Measurements from ENCODE around the gene ZFP62.
A peak's percentile ranks its signal among the peaks of the same experiment; 100 is the strongest.
"Not testable (repeated sequence)": the region's sequence is repeated elsewhere in the genome, so short reads cannot be mapped to it uniquely, and the experiment has no call there.

ZFP62 gene

DNA sequence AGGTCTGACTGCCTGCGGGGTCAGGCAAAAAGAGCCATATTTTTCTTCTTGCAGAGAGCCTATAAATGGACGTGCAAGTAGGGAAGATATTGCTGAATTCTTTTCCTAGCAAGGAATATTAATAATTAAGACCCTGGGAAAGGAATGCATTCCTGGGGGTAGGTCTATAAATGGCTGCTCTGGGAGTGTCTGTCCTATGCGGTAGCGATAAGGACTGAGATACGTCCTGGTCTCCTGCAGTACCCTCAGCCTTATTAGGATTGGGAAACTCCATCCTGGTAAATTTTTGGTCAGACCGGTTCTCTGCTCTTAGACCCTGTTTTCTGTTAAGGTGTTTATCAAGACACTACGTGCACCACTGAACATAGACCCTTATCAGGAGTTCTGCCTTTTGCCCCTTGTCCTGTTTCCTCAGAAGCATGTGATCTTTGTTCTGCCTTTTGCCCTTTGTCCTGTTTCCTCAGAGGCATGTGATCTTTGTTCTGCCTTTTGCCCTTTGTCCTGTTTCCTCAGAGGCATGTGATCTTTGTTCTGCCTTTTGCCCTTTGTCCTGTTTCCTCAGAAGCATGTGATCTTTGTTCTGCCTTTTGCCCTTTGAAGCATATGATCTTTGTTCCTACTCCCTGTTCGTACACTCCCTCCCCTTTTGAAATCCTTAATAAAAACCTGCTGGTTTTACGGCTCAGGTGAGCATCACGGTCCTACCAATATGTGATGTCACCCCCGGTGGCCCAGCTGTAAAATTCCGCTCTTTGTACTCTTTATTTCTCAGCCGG, 32.1 kb downstream of the ZFP62 start:
- DNase-seq = not testable (repeated sequence)

DNA sequence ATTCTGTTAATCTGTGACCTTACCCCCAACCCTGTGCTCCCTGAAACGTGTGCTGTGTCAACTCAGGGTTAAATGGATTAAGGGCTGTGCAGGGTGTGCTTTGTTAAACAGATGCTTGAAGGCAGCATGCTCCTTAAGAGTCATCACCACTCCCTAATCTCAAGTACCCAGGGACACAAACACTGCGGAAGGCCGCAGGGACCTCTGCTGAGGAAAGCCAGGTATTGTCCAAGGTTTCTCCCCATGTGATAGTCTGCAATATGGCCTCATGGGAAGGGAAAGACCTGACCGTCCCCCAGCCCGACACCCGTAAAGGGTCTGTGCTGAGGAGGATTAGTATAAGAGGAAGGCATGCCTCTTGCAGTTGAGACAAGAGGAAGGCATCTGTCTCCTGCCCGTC, 33.7 kb downstream of the ZFP62 start:
- DNase-seq = not testable (repeated sequence)

- DNase-seq = no peak
These were observed 35.1 kb downstream of the ZFP62 start for GRCh38 chr5:180825768-180826525.

DNA sequence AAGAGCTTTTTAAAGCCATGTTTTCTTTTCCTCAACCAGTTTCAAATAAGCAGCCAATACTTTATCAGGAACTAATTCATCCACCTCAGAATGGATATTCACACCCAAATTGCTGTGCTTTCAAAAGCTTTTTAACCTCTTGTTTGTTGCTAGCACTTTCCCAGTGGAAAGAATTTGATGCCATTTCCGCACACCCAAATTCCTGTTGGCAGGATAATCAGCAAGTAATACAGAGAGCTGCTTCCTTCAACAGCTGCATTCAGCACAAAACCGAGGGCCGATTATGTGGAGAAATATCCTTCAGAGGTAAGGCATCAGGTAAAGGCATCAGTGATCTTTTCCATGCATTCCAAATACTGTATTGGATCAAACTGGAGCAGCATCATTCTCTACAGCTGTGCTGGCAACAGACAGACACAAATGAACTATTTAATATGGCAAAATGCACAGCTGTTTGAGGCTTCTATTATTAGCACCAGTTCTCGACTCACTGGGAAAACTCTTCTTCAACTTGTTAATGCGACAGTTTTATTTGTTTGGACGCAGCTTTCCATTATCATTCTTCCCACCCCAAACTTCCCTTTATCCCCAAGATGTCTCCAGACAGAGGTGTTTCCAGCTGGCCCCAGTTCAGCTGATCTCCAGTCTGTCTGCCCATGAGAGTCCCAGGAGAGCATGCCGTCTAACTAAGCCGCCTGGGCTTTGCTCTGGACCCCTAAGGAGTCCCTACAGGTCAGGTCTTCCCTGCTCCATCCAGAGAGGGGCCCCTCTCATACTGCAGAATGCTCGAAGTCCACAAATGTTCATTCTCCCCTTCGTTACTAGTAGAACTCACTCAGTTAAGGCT, 36.2 kb downstream of the ZFP62 start:
- DNase-seq = no peak

DNA sequence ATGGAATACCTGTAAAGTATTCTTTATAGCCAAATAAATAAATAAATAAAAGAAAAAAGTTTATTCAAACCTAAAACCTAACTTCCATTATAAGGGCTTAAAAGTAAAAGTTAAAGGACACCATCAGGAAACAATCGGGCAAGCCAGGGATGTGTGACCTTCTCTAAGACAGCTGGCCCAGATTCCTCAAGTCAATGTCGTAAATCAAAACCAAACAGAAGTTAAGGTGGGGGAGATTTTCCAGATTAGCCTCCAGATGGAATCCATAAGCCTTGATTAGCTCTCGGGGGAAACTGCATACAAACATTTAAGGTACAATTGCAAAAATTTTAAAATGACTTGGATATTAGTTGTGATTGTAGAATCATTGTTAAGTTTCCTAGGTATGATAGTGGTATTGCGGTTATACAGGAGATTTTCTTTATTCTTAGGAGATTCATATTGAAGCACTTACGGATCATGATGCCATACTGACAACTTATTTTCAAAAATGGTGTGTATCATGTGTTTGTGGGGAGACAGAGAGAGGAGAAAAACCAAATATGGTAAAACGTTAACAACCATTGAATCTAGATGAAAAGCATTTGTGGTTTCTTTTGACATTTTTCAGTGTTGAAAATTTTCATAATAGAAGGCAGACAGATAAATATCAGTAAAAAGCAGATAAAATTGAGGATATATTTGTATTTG, 37.0 kb downstream of the ZFP62 start:
- no peak for DNase-seq

DNA sequence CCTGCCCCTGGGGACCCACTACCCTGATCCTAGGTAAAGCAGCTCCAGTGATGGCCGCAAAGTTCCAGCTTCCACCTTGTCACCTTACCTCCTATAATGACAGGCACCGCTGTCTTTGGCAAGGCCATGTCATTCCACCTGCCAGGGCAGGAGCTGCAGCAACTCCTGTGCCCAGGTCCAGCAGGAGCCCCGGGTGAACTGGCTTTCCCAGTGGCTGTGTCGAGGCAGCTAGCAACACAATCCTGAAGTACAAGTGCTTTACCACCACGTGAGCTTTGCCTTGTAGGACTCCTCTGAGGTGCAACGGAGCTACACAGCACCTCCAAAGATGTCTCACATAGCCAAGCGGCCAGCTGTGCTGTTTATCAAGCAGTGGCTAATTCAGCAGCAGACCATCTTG, 37.7 kb downstream of the ZFP62 start:
- no peak for DNase-seq

DNA sequence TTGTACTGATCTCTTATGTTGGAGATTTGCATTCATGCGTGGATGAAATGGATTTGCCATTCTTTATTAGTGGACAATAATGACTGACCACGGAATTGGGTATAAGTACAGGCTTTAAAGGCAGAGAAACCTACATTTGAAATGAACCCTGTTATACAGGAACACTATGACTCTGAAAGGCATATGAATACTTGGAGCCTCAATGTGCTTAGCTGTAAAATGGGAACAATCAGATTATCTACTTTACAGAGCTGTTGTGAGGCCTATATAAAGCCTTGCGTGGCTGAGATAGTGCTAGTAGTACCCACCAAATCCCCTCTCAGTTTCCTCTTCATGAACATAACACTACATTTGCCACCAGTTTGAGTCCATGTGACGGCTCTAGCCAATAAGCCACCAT, 39.5 kb downstream of the ZFP62 start:
- no peak for DNase-seq

DNA sequence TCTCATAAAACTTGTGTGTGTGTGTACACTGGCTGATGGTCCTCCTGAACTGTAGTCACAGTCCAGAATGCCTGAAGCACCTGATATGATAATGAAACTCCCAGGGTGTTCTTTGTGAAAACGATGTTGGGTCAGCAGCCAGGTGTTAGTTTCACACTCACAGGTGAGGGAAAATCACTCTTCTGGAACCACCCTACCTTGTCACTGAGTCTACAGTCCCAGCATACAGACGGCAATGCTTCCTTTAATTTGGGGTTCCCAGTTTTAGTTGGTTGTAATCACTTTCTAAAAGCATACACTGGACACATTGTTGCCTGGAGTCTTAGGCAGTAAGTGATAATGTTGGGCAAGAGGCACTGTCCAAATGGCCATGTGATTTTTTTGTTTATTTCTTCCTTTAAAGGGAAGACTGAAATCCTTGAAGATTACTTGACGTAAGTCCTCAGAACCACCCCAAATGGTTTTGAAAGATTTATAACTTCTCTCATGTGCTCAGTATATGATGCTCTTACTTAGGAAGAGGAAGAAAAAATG, 40.2 kb downstream of the ZFP62 start:
- DNase-seq = no peak

DNA sequence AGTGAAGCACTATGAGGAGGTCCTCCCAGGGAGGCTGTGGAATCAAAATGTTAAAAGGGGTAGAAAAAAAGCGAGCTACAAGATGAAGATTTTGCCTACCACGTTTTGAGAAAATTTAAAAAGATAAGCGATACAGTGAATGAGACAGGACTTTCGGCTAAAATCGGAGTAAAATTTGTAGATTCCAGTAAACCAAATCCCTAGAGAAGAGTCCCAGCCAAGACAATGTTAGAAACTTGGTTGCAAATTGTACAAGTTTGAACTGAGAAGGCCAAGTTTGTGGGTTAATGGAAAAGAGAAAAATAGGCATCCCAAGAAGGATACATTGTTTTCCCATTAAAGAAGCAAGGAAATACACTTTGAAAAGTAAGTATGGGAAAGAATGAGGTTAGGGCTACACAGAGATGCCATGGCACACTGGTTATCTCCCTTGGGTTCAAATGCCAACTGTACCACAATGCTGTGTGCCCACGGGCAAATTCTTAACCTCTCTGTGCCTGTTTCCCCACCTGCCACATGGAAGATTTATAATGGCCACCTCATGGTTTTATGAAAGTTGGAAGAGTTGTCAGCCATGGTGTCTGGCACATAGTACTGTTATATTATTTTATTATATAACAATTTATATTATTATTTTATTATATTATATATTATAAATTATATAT, 42.3 kb downstream of the ZFP62 start:
- DNase-seq = no peak

- DNase-seq = no peak
These were observed 43.0 kb downstream of the ZFP62 start for GRCh38 chr5:180817893-180818674.

DNA sequence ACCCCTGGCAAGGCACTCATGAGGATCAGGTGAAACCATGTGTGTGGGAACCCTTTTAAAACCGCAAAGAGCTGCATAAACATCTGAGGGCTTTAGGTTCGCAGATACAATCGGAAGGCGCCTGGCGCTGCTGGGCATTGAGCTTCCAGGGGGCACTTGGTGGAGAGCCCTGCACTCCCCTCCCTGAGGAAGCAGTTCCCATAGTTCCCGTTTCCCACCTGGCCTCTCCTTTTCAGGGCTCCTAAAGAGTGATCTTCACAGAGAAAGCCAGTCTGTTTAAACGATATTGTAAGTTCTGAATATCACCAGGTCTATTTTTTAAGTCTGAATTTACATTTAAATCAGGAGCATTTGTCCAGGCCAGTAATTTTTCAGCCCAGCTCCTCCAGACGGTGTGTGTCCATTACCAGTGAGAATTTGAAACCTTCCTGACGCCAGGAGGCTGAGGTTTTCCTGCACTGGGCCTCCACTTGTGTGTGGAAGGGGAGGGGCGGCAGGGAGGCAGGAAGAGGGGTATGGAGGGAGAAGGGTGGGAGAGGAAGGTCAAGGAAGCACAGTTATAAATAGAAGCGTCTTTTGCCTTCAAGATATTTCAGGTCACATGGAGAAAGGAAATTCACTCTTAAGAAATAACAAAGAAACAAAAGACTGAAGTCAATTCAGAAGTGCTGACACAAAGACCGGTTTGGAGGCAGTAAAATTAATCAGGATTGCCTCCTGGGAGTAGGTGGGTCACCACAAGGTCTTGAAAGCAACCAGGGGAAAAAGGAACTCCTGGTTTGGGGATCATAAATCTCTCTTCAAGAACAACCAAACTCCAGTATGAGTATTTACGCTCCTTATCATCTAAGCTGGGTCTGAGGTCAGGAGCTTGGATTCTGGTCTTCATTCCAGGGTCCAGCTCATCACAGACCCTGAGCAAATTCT, 44.2 kb downstream of the ZFP62 start:
- no peak for DNase-seq

DNA sequence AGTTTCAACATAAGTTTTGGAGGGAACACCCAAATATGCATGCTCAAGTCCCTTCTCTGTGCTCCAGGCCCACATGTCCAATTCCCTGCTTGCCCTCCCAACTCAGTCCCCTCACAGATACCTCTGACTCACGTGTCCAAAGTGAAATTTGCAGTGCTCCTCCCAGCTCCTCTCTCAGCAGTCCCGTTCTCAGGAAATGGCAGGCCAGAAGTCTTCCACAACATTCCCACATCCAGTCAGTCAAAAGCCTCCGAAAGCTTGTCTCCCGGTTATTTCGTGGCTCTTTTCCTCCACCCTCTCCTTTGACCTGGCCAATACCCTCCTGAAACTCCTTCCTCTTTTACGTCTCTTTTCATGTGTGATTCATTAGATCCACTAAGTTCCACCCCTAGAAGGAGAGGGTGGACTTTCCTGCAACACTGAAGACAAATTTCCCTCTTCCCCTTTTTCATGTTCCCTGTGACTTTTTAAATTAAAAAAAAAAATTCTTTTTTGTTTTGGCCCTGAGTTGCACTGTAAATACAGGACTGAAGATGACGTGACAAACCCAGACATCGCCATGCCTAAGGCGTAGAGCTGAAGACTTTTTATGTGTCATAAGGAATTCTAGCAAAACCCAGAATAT, 45.7 kb downstream of the ZFP62 start:
- DNase-seq = no peak

GRCh38 chr5:180813420-180813819, 47.7 kb downstream of the ZFP62 start:
- DNase-seq = no peak

GRCh38 chr5:180811623-180812124, 49.4 kb downstream of the ZFP62 start:
- DNase-seq = no peak

GRCh38 chr5:180810959-180811622, 50.0 kb downstream of the ZFP62 start:
- no peak for DNase-seq

GRCh38 chr5:180810210-180810958, 50.7 kb downstream of the ZFP62 start:
- DNase-seq = peak; percentile 94

DNA sequence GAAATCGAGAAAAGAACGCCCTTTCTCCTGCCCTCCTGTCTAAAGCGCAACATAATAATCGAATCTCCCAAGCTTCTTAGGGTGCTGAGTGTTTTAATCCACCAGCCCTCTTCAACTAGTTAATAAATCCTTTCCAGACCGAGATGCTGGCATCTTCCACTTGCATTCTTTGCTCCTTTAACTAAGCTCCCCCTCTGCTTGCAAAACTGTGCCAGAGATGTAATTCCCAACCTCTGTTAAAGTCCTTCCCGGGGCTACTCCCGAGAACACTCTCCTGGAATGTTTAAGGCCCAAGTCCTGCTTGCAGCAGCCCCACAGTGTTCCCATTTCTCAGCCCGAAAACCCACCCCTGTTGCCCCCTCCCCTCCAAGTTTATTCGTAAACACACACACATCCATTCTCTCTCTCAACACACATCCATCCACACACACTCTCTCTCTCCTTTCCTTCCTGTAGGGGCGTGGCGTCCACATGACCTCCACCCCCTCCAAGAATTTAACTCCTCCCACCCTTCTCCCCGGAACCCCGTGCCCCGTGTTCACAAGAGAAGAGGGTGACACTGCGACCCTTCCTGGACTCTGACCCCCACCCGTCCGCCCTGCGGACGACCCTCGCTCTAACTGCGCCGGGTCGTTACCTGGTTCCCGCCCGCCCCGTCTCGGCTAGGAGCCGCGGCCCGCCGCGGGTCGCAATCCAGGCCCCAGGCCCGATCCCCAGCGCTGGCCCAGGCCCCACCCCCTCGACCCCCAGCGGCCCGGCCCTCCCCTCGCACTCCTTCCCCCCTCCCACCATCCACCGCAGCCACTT, 51.5 kb downstream of the ZFP62 start:
- peak; percentile 73 for DNase-seq

All from stimulated activated CD4-positive, alpha-beta T cell treated with anti-CD3 and anti-CD28 coated beads, Interleukin-4, amount 100 ng/mL, for 1 hour (primary cell).